ENCODE measurements around the gene POPDC3. TPM values are rescaled to one million over a fixed set of nuclear protein-coding genes. Genes with fewer than 3 reads are reported as not detected.
"Not testable (repeated sequence)": the region's sequence is repeated elsewhere in the genome, so short reads cannot be mapped to it uniquely, and the experiment has no call there.

POPDC3 gene
- total RNA-seq, 4 donors from 2014 or later = 105 to 218 (median 179) TPM

GRCh38 chr6:105220186-105220585, 40.4 kb upstream of the POPDC3 start:
- Histone ChIP-seq H3K4me1 (peaks cover 20 to 23% of the 10 kb centered on the region in 2 donors), H3K9me3 (no peaks in the 10 kb centered on the region), H3K36me3 (no peaks in the 10 kb centered on the region), H3K4me3 (no peak overlapping the region), H3K27ac (peak overlapping the region in 1 of 4 donors; percentile 78), H3K27me3 (no peaks in the 10 kb centered on the region)
- no peak for ATAC-seq
- TF ChIP-seq POLR2A (IDR thresholded peaks at IDR 0.05) (no peak), CTCF (IDR thresholded peaks at IDR 0.05 in 4 of 5, conservative IDR thresholded peaks at IDR 0.05 in 1 of 5) (no peak)
- intact Hi-C loops (cut with DNase I; ENCODE audit: low total_unique reads) = no loop called here
- in situ Hi-C loops (cut with MboI; ENCODE audit: low sequenced_read_pairs in 4 of 4) = no loop called here
- DNase-seq = no peak

- intact Hi-C loops (cut with DNase I; ENCODE audit: low total_unique reads) = loop anchor here (10.0 kb wide), 1 partner anchor 46 kb away; no protein-coding TSS in a partner anchor
- H3K27ac ChIP-seq; H3K4me3 ChIP-seq; H3K27me3 ChIP-seq; H3K9me3 ChIP-seq; ATAC-seq; H3K36me3 ChIP-seq; in situ Hi-C loops (cut with MboI; ENCODE audit: low sequenced_read_pairs in 4 of 4); DNase-seq: not testable (repeated sequence)
- H3K4me1 ChIP-seq = peaks cover 20 to 23% of the 10 kb centered on the region in 2 donors
Observed at GRCh38 chr6:105219218-105219617, 39.4 kb upstream of the POPDC3 start.

GRCh38 chr6:105215506-105215905, 35.7 kb upstream of the POPDC3 start:
- H3K27ac ChIP-seq = no peak overlapping the region
- intact Hi-C loops (cut with DNase I; ENCODE audit: low total_unique reads) = loop anchor here (10.0 kb wide), 1 partner anchor 49 kb away; no protein-coding TSS in a partner anchor
- no peak overlapping the region for H3K4me3 ChIP-seq
- H3K4me1 ChIP-seq = peaks cover 9% of the 10 kb centered on the region in 2 donors
- H3K36me3 ChIP-seq = no peaks in the 10 kb centered on the region
- TF ChIP-seq POLR2A (IDR thresholded peaks at IDR 0.05) (no peak), CTCF (IDR thresholded peaks at IDR 0.05 in 4 of 5, conservative IDR thresholded peaks at IDR 0.05 in 1 of 5) (no peak)
- H3K9me3 ChIP-seq = no peaks in the 10 kb centered on the region
- in situ Hi-C loops (cut with MboI; ENCODE audit: low sequenced_read_pairs in 4 of 4) = no loop called here
- H3K27me3 ChIP-seq = no peaks in the 10 kb centered on the region
- no peak for ATAC-seq
- no peak for DNase-seq

GRCh38 chr6:105214668-105215067, 34.9 kb upstream of the POPDC3 start:
- Histone ChIP-seq H3K36me3 (no peaks in the 10 kb centered on the region), H3K9me3 (no peaks in the 10 kb centered on the region), H3K4me1 (peaks cover 11 to 16% of the 10 kb centered on the region in 2 donors), H3K4me3 (no peak overlapping the region), H3K27me3 (no peaks in the 10 kb centered on the region), H3K27ac (no peak overlapping the region)
- no peak for TF ChIP-seq CTCF (IDR thresholded peaks at IDR 0.05 in 4 of 5, conservative IDR thresholded peaks at IDR 0.05 in 1 of 5)
- TF ChIP-seq POLR2A (IDR thresholded peaks at IDR 0.05) = no peak
- DNase-seq (no peak), ATAC-seq (no peak)
- in situ Hi-C loops (cut with MboI; ENCODE audit: low sequenced_read_pairs in 4 of 4) (no loop called here), intact Hi-C loops (cut with DNase I; ENCODE audit: low total_unique reads) (loop anchor here (10.0 kb wide), 1 partner anchor 50 kb away; no protein-coding TSS in a partner anchor)

- intact Hi-C loops (cut with DNase I; ENCODE audit: low total_unique reads) = loop anchor here (10.0 kb wide), 1 partner anchor 52 kb away; no protein-coding TSS in a partner anchor
- in situ Hi-C loops (cut with MboI; ENCODE audit: low sequenced_read_pairs in 4 of 4) = no loop called here
- TF ChIP-seq CTCF (IDR thresholded peaks at IDR 0.05 in 4 of 5, conservative IDR thresholded peaks at IDR 0.05 in 1 of 5) (no peak), POLR2A (IDR thresholded peaks at IDR 0.05) (no peak)
- H3K4me1 ChIP-seq = peaks cover 11 to 18% of the 10 kb centered on the region in 2 donors
- H3K27me3 ChIP-seq = no peaks in the 10 kb centered on the region
- no peaks in the 10 kb centered on the region for H3K9me3 ChIP-seq
- no peak overlapping the region for H3K27ac ChIP-seq
- no peak for ATAC-seq
- DNase-seq = no peak
- H3K4me3 ChIP-seq = no peak overlapping the region
- H3K36me3 ChIP-seq = no peaks in the 10 kb centered on the region
Observed at GRCh38 chr6:105213272-105213671, 33.5 kb upstream of the POPDC3 start.
